Measurements from ENCODE around the gene TTLL12.

TTLL12 gene

GRCh38 chr22:43213962-43214361, 27.0 kb upstream of the TTLL12 start:
- DNase-seq, result no peak

GRCh38 chr22:43213051-43213450, 26.1 kb upstream of the TTLL12 start:
- no peak for DNase-seq

- no peak for DNase-seq
These were observed 25.6 kb upstream of the TTLL12 start for GRCh38 chr22:43212434-43212952.

GRCh38 chr22:43211941-43212433, 25.1 kb upstream of the TTLL12 start:
- no peak for DNase-seq

GRCh38 chr22:43210631-43211515, 23.9 kb upstream of the TTLL12 start:
- DNase-seq, result no peak

GRCh38 chr22:43209971-43210370, 23.0 kb upstream of the TTLL12 start:
- no peak for DNase-seq

GRCh38 chr22:43209523-43209890, 22.6 kb upstream of the TTLL12 start:
- DNase-seq, result no peak

GRCh38 chr22:43208703-43209522, 22.0 kb upstream of the TTLL12 start:
- no peak for DNase-seq

GRCh38 chr22:43207849-43208702, 21.1 kb upstream of the TTLL12 start:
- DNase-seq, result no peak

GRCh38 chr22:43207386-43207785, 20.5 kb upstream of the TTLL12 start:
- no peak for DNase-seq

GRCh38 chr22:43206509-43207161, 19.7 kb upstream of the TTLL12 start:
- no peak for DNase-seq

- DNase-seq, result peak in 2 of 5 experiments; percentile 50 to 52
These were observed 19.0 kb upstream of the TTLL12 start for GRCh38 chr22:43205748-43206508.

- peak in 2 of 5 experiments; percentile 26 to 42 for DNase-seq
These were observed 18.3 kb upstream of the TTLL12 start for GRCh38 chr22:43205261-43205691.

GRCh38 chr22:43203471-43203981, 16.6 kb upstream of the TTLL12 start:
- DNase-seq, result no peak

- DNase-seq, result no peak
These were observed 15.9 kb upstream of the TTLL12 start for GRCh38 chr22:43202756-43203410.

GRCh38 chr22:43202326-43202725, 15.4 kb upstream of the TTLL12 start:
- DNase-seq, result no peak

GRCh38 chr22:43201486-43202219, 14.7 kb upstream of the TTLL12 start:
- DNase-seq, result no peak

GRCh38 chr22:43200555-43200954, 13.6 kb upstream of the TTLL12 start:
- DNase-seq, result no peak

GRCh38 chr22:43200031-43200430, 13.1 kb upstream of the TTLL12 start:
- no peak for DNase-seq
